IMR-90 (cell line): ENCODE measurements around the gene FCRLB. TPM values are rescaled to one million over a fixed set of nuclear protein-coding genes. Genes with fewer than 3 reads are reported as not detected.

ENCODE experiments used
- ATAC-seq: fragments of 200-7000 bp; cut with Tn5 transposase; 2 replicates; pipeline ENCODE4 v1.9.1; 2020; ENCODE audit warnings: low read depth, mild to moderate bottlenecking, moderate library complexity
- BruUV-seq: library from RNA; stranded (reverse); fragments of 400-500 nt; replicated peaks from 2 replicates; lab custom pipeline; 2021; lab: Mats Ljungman, UMichigan
- CTCF ChIA-PET: fragments of 300-600 bp; formaldehyde crosslinking; extraction: SDS; loops from one replicate; lab custom pipeline; 2021; ENCODE audit warnings: antibody characterized with exemption; lab: Yijun Ruan, JAX
- POLR2A ChIA-PET: fragments of 300-600 bp; sonication (Branson Sonifier 250); formaldehyde crosslinking; loops from one replicate; lab custom pipeline; 2022; ENCODE audit warnings: antibody characterized with exemption; ENCODE audit not compliant: unreplicated experiment; lab: Charles Lee
- DNase-seq: peaks from one replicate; pipeline ENCODE4 v3.0.0; 2013
- H2AFZ ChIP-seq: replicated peaks from 2 replicates; pipeline ENCODE3; 2013; ENCODE audit warnings: low read length, mild to moderate bottlenecking; ENCODE audit not compliant: poor library complexity
- H2AK5ac ChIP-seq: 2 replicates; pipeline ENCODE4 v1.6.1; 2013; ENCODE audit warnings: low read depth, low read length, inconsistent platforms
- H2AK9ac ChIP-seq: replicated peaks from 2 replicates; pipeline ENCODE3; 2013; ENCODE audit warnings: mild to moderate bottlenecking, low read depth, low read length, moderate library complexity; ENCODE audit not compliant: poor library complexity
- H2BK120ac ChIP-seq: 2 replicates; pipeline ENCODE4 v1.6.1; 2013; ENCODE audit warnings: low read depth, low read length, inconsistent platforms
- H2BK15ac ChIP-seq: 3 replicates; pipeline ENCODE4 v1.6.1; 2013; ENCODE audit warnings: low read depth, low read length, inconsistent platforms
- H2BK20ac ChIP-seq: 2 replicates; pipeline ENCODE4 v1.6.1; 2013; ENCODE audit warnings: low read depth, mild to moderate bottlenecking, inconsistent platforms, low read length, moderate library complexity
- H2BK5ac ChIP-seq: 2 replicates; pipeline ENCODE4 v1.6.1; 2013; ENCODE audit warnings: mild to moderate bottlenecking, low read depth, low read length, inconsistent platforms; ENCODE audit not compliant: poor library complexity, severe bottlenecking
- H3K14ac ChIP-seq: replicated peaks from 2 replicates; pipeline ENCODE4 v1.6.1; 2013; ENCODE audit warnings: low read depth, low read length, inconsistent platforms
- H3K18ac ChIP-seq: 2 replicates; pipeline ENCODE4 v1.6.1; 2013; ENCODE audit warnings: low read depth, low read length, control low read depth
- H3K23ac ChIP-seq: 2 replicates; pipeline ENCODE4 v1.6.1; 2013; ENCODE audit warnings: low read depth, low read length, inconsistent platforms
- H3K27ac ChIP-seq: 2 replicates; pipeline ENCODE4 v1.5.1; 2013; ENCODE audit warnings: mild to moderate bottlenecking, control low read depth, low read length; ENCODE audit not compliant: insufficient read depth
- H3K27me3 ChIP-seq: 2 replicates; pipeline ENCODE4 v1.6.1; 2013; ENCODE audit warnings: low read length; ENCODE audit not compliant: control insufficient read depth, insufficient read depth
- H3K36me3 ChIP-seq: 2 replicates; pipeline ENCODE4 v1.6.1; 2013; ENCODE audit warnings: low read length, mixed read lengths; ENCODE audit not compliant: control insufficient read depth, insufficient read depth
- H3K4ac ChIP-seq: 2 replicates; pipeline ENCODE4 v1.6.1; 2013; ENCODE audit warnings: low read depth, low read length, inconsistent platforms
- H3K4me1 ChIP-seq: 2 replicates; pipeline ENCODE4 v1.6.1; 2013; ENCODE audit warnings: low read length, mixed read lengths; ENCODE audit not compliant: control insufficient read depth, insufficient read depth
- H3K4me2 ChIP-seq: 2 replicates; pipeline ENCODE4 v1.6.1; 2013; ENCODE audit warnings: low read depth, mild to moderate bottlenecking, control low read depth, low read length, moderate library complexity
- H3K4me3 ChIP-seq: 2 replicates; pipeline ENCODE4 v1.5.1; 2013; ENCODE audit warnings: low read depth, mild to moderate bottlenecking, control low read depth, low read length, moderate library complexity; ENCODE audit not compliant: insufficient read depth
- H3K56ac ChIP-seq: 2 replicates; pipeline ENCODE4 v1.6.1; 2013; ENCODE audit warnings: low read length, inconsistent platforms; ENCODE audit not compliant: insufficient read depth; ENCODE audit errors: extremely low read depth
- H3K79me1 ChIP-seq, 2 experiments: 2 replicates each; pipeline ENCODE4 v1.6.1; 2013; ENCODE audit warnings: low read length in 2 of 2, inconsistent platforms in 1 of 2, low read depth in 1 of 2
- H3K9ac ChIP-seq: 2 replicates; pipeline ENCODE4 v1.6.1; 2013; ENCODE audit warnings: low read depth, low read length, control low read depth
- H3K9me1 ChIP-seq: 2 replicates; pipeline ENCODE4 v1.6.1; 2013; ENCODE audit warnings: low read length, inconsistent platforms; ENCODE audit not compliant: insufficient read depth
- H3K9me3 ChIP-seq: 2 replicates; pipeline ENCODE4 v1.6.1; 2013; ENCODE audit warnings: low read length; ENCODE audit not compliant: control insufficient read depth, insufficient read depth
- H4K20me1 ChIP-seq: 2 replicates; pipeline ENCODE4 v1.6.1; 2013; ENCODE audit warnings: low read length, inconsistent platforms; ENCODE audit not compliant: insufficient read depth
- H4K5ac ChIP-seq: 2 replicates; pipeline ENCODE4 v1.6.1; 2013; ENCODE audit warnings: mild to moderate bottlenecking, low read depth, low read length, control low read depth
- H4K8ac ChIP-seq, 2 experiments: 2 replicates each; pipeline ENCODE4 v1.6.1; 2013; ENCODE audit warnings: low read depth in 2 of 2, low read length in 2 of 2, control low read depth in 1 of 2, inconsistent platforms in 1 of 2
- H4K91ac ChIP-seq: 2 replicates; pipeline ENCODE4 v1.6.1; 2013; ENCODE audit warnings: low read depth, low read length, inconsistent platforms; ENCODE audit not compliant: insufficient read depth
- BHLHE40 ChIP-seq: fragments of 150-350 bp; IDR thresholded peaks from 2 replicates; pipeline ENCODE4 v1.6.1; 2016; ENCODE audit warnings: mild to moderate bottlenecking, low read depth, low read length
- CEBPB ChIP-seq: IDR thresholded peaks from 2 replicates; pipeline ENCODE4 v1.6.1; 2012; ENCODE audit warnings: low read depth, low read length, improper control_type of control experiment
- ELK1 ChIP-seq: fragments of 150-350 bp; IDR thresholded peaks from 2 replicates; pipeline ENCODE4 v1.6.1; 2016; ENCODE audit warnings: low read depth, mild to moderate bottlenecking, low read length, moderate library complexity, borderline replicate concordance
- FOS ChIP-seq: fragments of 150-350 bp; IDR thresholded peaks from 2 replicates; pipeline ENCODE4 v1.6.1; 2016; ENCODE audit warnings: low read depth, low read length
- MAFK ChIP-seq: IDR thresholded peaks from 2 replicates; pipeline ENCODE4 v1.6.1; 2012; ENCODE audit warnings: low read depth, low read length, improper control_type of control experiment
- MXI1 ChIP-seq: IDR thresholded peaks from 2 replicates; pipeline ENCODE4 v1.6.1; 2012; ENCODE audit warnings: low read depth, mild to moderate bottlenecking, low read length, moderate library complexity, borderline replicate concordance
- NFE2L2 ChIP-seq: fragments of 150-350 bp; IDR thresholded peaks from 2 replicates; pipeline ENCODE4 v1.6.1; 2016; ENCODE audit warnings: low read depth, mild to moderate bottlenecking, low read length
- POLR2A ChIP-seq: IDR thresholded peaks from 2 replicates; pipeline ENCODE4 v1.6.1; 2012; ENCODE audit warnings: mild to moderate bottlenecking, low read depth, low read length
- RFX5 ChIP-seq: IDR thresholded peaks from 2 replicates; pipeline ENCODE4 v1.8.0; 2012; ENCODE audit warnings: low read depth, mild to moderate bottlenecking, low read length, moderate library complexity
- USF2 ChIP-seq: fragments of 150-350 bp; IDR thresholded peaks from 2 replicates; pipeline ENCODE4 v1.6.1; 2017; ENCODE audit warnings: mild to moderate bottlenecking, antibody characterized with exemption, low read length, low read depth
- WGBS, 2 experiments: methylation state at CpG; one replicate each; pipeline versions ENCODE4 v1.1.5 to v1.1.7; 2013; ENCODE audit warnings: missing lambda C conversion rate in 2 of 2; ENCODE audit not compliant: insufficient read length in 1 of 2; ENCODE audit errors: extremely low coverage in 2 of 2; 5-methylcytosine and 5-hydroxymethylcytosine counted together
- dilution Hi-C: fragments of 300-500 bp; cut with HindIII; formaldehyde crosslinking; loops from one replicate; pipeline ENCODE4 v1.14.3; 2018; ENCODE audit warnings: low sequenced_read_pairs; ENCODE audit not compliant: unreplicated experiment
- in situ Hi-C: fragments of 300-500 bp; cut with MboI; formaldehyde crosslinking; loops from 3 replicates; pipeline ENCODE4 v1.14.3; 2019; ENCODE audit warnings: low sequenced_read_pairs, inconsistent platforms, mixed read lengths
- intact Hi-C: fragments of 100-400 bp; cut with micrococcal nuclease; formaldehyde crosslinking; loops from 2 replicates; pipeline ENCODE4 v1.10.0; 2022
- polyA plus RNA-seq, 3 experiments: library from polyadenylated mRNA; depleted of rRNA; stranded (reverse); fragments of >200 nt; gene quantifications; 2 replicates each; pipeline ENCODE4 v1.2.3, GENCODE V29; 2012; ENCODE audit warnings: low replicate concordance in 1 of 3
- total RNA-seq: library from RNA; depleted of rRNA; stranded (reverse); fragments of >200 nt; gene quantifications from 2 replicates; pipeline ENCODE4 v1.2.3, GENCODE V29; 2012

Gene FCRLB
- total and polyA plus RNA-seq, 2 of the 4 experiments (the other 2 are of a cell fraction), result 0.90 to 2.2 TPM

- dilution Hi-C loops (no loop called here), intact Hi-C loops (no loop called here), in situ Hi-C loops (loop anchor here (25.0 kb wide), 1 partner anchor 90 kb away; the partner anchor contains the start of gene FCGR3B)
- peak overlapping the region; percentile 82 for H3K27ac ChIP-seq
- H3K4me3 ChIP-seq, result peak overlapping the region; percentile 98
- peak overlapping the region; percentile 65 to 68 for H4K8ac ChIP-seq
- no peaks in the 10 kb centered on the region for H3K36me3 ChIP-seq
- peak overlapping the region; percentile 51 for H2AK5ac ChIP-seq
- no peaks in the 10 kb centered on the region for H3K27me3 ChIP-seq
- no peak overlapping the region for H2BK20ac ChIP-seq
- no peaks in the 10 kb centered on the region for H3K9me3 ChIP-seq
- WGBS, 2 experiments, result 2% methylated on average over 12 of the region's 38 CpGs; no CpG with 5 or more reads in 1 of the 2 experiments
- peak; percentile 84 for DNase-seq
- H2BK15ac ChIP-seq, result no peak overlapping the region
- H2BK5ac ChIP-seq, result peak overlapping the region; percentile 61
- TF ChIP-seq POLR2A (peak; percentile 64), MXI1 (no peak), FOS (no peak), BHLHE40 (peak; percentile 28; the same call in 1 of the 2 replicates), USF2 (no peak), MAFK (no peak), ELK1 (no peak), RFX5 (no peak), NFE2L2 (no peak), CEBPB (no peak)
- ChIA-PET CTCF (interaction anchor here (0.7 to 2.0 kb wide), 3 partner anchors 12 to 556 kb away, joined by 3 to 8 read pairs (median 6); no protein-coding TSS in a partner anchor), POLR2A (interaction anchor here (0.7 kb wide), 1 partner anchor 197 kb away, joined by 4 read pairs; no protein-coding TSS in a partner anchor)
- H4K5ac ChIP-seq, result peak overlapping the region; percentile 53; the same call in 1 of the 2 replicates
- H3K4ac ChIP-seq, result peak overlapping the region; percentile 65
- H4K91ac ChIP-seq, result peak overlapping the region; percentile 31; the same call in 1 of the 2 replicates
- H4K20me1 ChIP-seq, result no peaks in the 10 kb centered on the region
- H3K9ac ChIP-seq, result peak overlapping the region; percentile 74
- H2AFZ ChIP-seq, result peak overlapping the region; percentile 96
- H3K56ac ChIP-seq, result peak overlapping the region; percentile 7
- peak overlapping the region; percentile 39; the same call in 1 of the 2 replicates for H3K18ac ChIP-seq
- H2AK9ac ChIP-seq, result peak overlapping the region; percentile 92
- H3K79me1 ChIP-seq, result peaks cover 3 to 13% of the 10 kb centered on the region in 2 experiments; a peak in 1 of 4 replicates
- peak overlapping the region; percentile 68 for H3K4me2 ChIP-seq
- BruUV-seq, result no TSS peak
- peak overlapping the region; percentile 75; the same call in 1 of the 2 replicates for H3K23ac ChIP-seq
- H3K14ac ChIP-seq, result peak overlapping the region; percentile 26
- peaks cover 3% of the 10 kb centered on the region; the same call in 1 of the 2 replicates for H3K4me1 ChIP-seq
- H3K9me1 ChIP-seq, result peaks cover 13% of the 10 kb centered on the region; the same call in 1 of the 2 replicates
- peak overlapping the region; percentile 65 for H2BK120ac ChIP-seq
- peak; percentile 0; the same call in 1 of the 2 replicates for ATAC-seq
Observed at GRCh38 chr1:161727256-161727924, 6.0 kb downstream of the FCRLB start.
